Measurements from ENCODE around the gene CFLAR. TPM values are rescaled to one million over a fixed set of nuclear protein-coding genes. Genes with fewer than 3 reads are reported as not detected.

CFLAR gene
- total RNA-seq, 1 donor from 2014 or later, result 62.6 TPM

- no peaks in the 10 kb centered on the region for H3K27me3 ChIP-seq (ENCODE audit: control insufficient read depth in 3 of 3, insufficient read depth in 3 of 3, low read length in 3 of 3)
- no peak overlapping the region for H3K4me3 ChIP-seq (ENCODE audit: low read length in 3 of 3)
- no peaks in the 10 kb centered on the region for H3K4me1 ChIP-seq (ENCODE audit: control insufficient read depth in 3 of 3, insufficient read depth in 3 of 3, low read length in 3 of 3)
- no peak overlapping the region for H3K27ac ChIP-seq (ENCODE audit: low read depth, low read length)
- no peaks in the 10 kb centered on the region for H3K36me3 ChIP-seq (ENCODE audit: control insufficient read depth in 3 of 3, insufficient read depth in 3 of 3, low read length in 3 of 3)
- H3K9ac ChIP-seq (ENCODE audit: low read depth in 1 of 3, low read length in 3 of 3), result no peak overlapping the region
- no peaks in the 10 kb centered on the region for H3K9me3 ChIP-seq (ENCODE audit: control insufficient read depth in 3 of 3, low read length in 3 of 3)
Measured at GRCh38 chr2:201186982-201187381, 71.0 kb downstream of the CFLAR start.

GRCh38 chr2:201188449-201188848, 72.5 kb downstream of the CFLAR start:
- Histone ChIP-seq H3K36me3 (ENCODE audit: control insufficient read depth in 3 of 3, insufficient read depth in 3 of 3, low read length in 3 of 3) (no peaks in the 10 kb centered on the region), H3K9me3 (ENCODE audit: control insufficient read depth in 3 of 3, low read length in 3 of 3) (no peaks in the 10 kb centered on the region), H3K4me3 (ENCODE audit: low read length in 3 of 3) (no peak overlapping the region), H3K4me1 (ENCODE audit: control insufficient read depth in 3 of 3, insufficient read depth in 3 of 3, low read length in 3 of 3) (peaks cover 0 to 5% (median 0%) of the 10 kb centered on the region in 3 donors), H3K27me3 (ENCODE audit: control insufficient read depth in 3 of 3, insufficient read depth in 3 of 3, low read length in 3 of 3) (no peaks in the 10 kb centered on the region), H3K27ac (ENCODE audit: low read depth, low read length) (no peak overlapping the region), H3K9ac (ENCODE audit: low read depth in 1 of 3, low read length in 3 of 3) (no peak overlapping the region)

GRCh38 chr2:201191132-201191875, 75.3 kb downstream of the CFLAR start:
- Histone ChIP-seq H3K27ac (ENCODE audit: low read depth, low read length) (no peak overlapping the region), H3K4me3 (ENCODE audit: low read length in 3 of 3) (no peak overlapping the region), H3K9ac (ENCODE audit: low read depth in 1 of 3, low read length in 3 of 3) (no peak overlapping the region), H3K36me3 (ENCODE audit: control insufficient read depth in 3 of 3, insufficient read depth in 3 of 3, low read length in 3 of 3) (no peaks in the 10 kb centered on the region), H3K27me3 (ENCODE audit: control insufficient read depth in 3 of 3, insufficient read depth in 3 of 3, low read length in 3 of 3) (no peaks in the 10 kb centered on the region), H3K4me1 (ENCODE audit: control insufficient read depth in 3 of 3, insufficient read depth in 3 of 3, low read length in 3 of 3) (peaks cover 0 to 5% (median 0%) of the 10 kb centered on the region in 3 donors), H3K9me3 (ENCODE audit: control insufficient read depth in 3 of 3, low read length in 3 of 3) (no peaks in the 10 kb centered on the region)

- no peak overlapping the region for H3K27ac ChIP-seq (ENCODE audit: low read depth, low read length)
- H3K4me3 ChIP-seq (ENCODE audit: low read length in 3 of 3), result no peak overlapping the region
- H3K4me1 ChIP-seq (ENCODE audit: control insufficient read depth in 3 of 3, insufficient read depth in 3 of 3, low read length in 3 of 3), result peaks cover 0 to 5% (median 0%) of the 10 kb centered on the region in 3 donors
- H3K9me3 ChIP-seq (ENCODE audit: control insufficient read depth in 3 of 3, low read length in 3 of 3), result no peaks in the 10 kb centered on the region
- no peak overlapping the region for H3K9ac ChIP-seq (ENCODE audit: low read depth in 1 of 3, low read length in 3 of 3)
- no peaks in the 10 kb centered on the region for H3K36me3 ChIP-seq (ENCODE audit: control insufficient read depth in 3 of 3, insufficient read depth in 3 of 3, low read length in 3 of 3)
- no peaks in the 10 kb centered on the region for H3K27me3 ChIP-seq (ENCODE audit: control insufficient read depth in 3 of 3, insufficient read depth in 3 of 3, low read length in 3 of 3)
Measured at GRCh38 chr2:201194097-201194496, 78.1 kb downstream of the CFLAR start.

GRCh38 chr2:201195331-201195730, 79.4 kb downstream of the CFLAR start:
- Histone ChIP-seq H3K27ac (ENCODE audit: low read depth, low read length) (no peak overlapping the region), H3K36me3 (ENCODE audit: control insufficient read depth in 3 of 3, insufficient read depth in 3 of 3, low read length in 3 of 3) (no peaks in the 10 kb centered on the region), H3K9ac (ENCODE audit: low read depth in 1 of 3, low read length in 3 of 3) (no peak overlapping the region), H3K27me3 (ENCODE audit: control insufficient read depth in 3 of 3, insufficient read depth in 3 of 3, low read length in 3 of 3) (no peaks in the 10 kb centered on the region), H3K9me3 (ENCODE audit: control insufficient read depth in 3 of 3, low read length in 3 of 3) (no peaks in the 10 kb centered on the region), H3K4me1 (ENCODE audit: control insufficient read depth in 3 of 3, insufficient read depth in 3 of 3, low read length in 3 of 3) (peaks cover 0 to 5% (median 0%) of the 10 kb centered on the region in 3 donors), H3K4me3 (ENCODE audit: low read length in 3 of 3) (no peak overlapping the region)

GRCh38 chr2:201196003-201196402, 80.0 kb downstream of the CFLAR start:
- Histone ChIP-seq H3K36me3 (ENCODE audit: control insufficient read depth in 3 of 3, insufficient read depth in 3 of 3, low read length in 3 of 3) (no peaks in the 10 kb centered on the region), H3K27me3 (ENCODE audit: control insufficient read depth in 3 of 3, insufficient read depth in 3 of 3, low read length in 3 of 3) (no peaks in the 10 kb centered on the region), H3K9me3 (ENCODE audit: control insufficient read depth in 3 of 3, low read length in 3 of 3) (no peaks in the 10 kb centered on the region), H3K4me3 (ENCODE audit: low read length in 3 of 3) (no peak overlapping the region), H3K27ac (ENCODE audit: low read depth, low read length) (no peak overlapping the region), H3K9ac (ENCODE audit: low read depth in 1 of 3, low read length in 3 of 3) (no peak overlapping the region), H3K4me1 (ENCODE audit: control insufficient read depth in 3 of 3, insufficient read depth in 3 of 3, low read length in 3 of 3) (peaks cover 0 to 5% (median 0%) of the 10 kb centered on the region in 3 donors)

GRCh38 chr2:201196803-201197202, 80.8 kb downstream of the CFLAR start:
- H3K4me1 ChIP-seq (ENCODE audit: control insufficient read depth in 3 of 3, insufficient read depth in 3 of 3, low read length in 3 of 3), result peaks cover 0 to 5% (median 0%) of the 10 kb centered on the region in 3 donors
- H3K9me3 ChIP-seq (ENCODE audit: control insufficient read depth in 3 of 3, low read length in 3 of 3), result no peaks in the 10 kb centered on the region
- H3K36me3 ChIP-seq (ENCODE audit: control insufficient read depth in 3 of 3, insufficient read depth in 3 of 3, low read length in 3 of 3), result no peaks in the 10 kb centered on the region
- no peak overlapping the region for H3K4me3 ChIP-seq (ENCODE audit: low read length in 3 of 3)
- H3K27ac ChIP-seq (ENCODE audit: low read depth, low read length), result no peak overlapping the region
- H3K27me3 ChIP-seq (ENCODE audit: control insufficient read depth in 3 of 3, insufficient read depth in 3 of 3, low read length in 3 of 3), result no peaks in the 10 kb centered on the region
- H3K9ac ChIP-seq (ENCODE audit: low read depth in 1 of 3, low read length in 3 of 3), result no peak overlapping the region

DNA sequence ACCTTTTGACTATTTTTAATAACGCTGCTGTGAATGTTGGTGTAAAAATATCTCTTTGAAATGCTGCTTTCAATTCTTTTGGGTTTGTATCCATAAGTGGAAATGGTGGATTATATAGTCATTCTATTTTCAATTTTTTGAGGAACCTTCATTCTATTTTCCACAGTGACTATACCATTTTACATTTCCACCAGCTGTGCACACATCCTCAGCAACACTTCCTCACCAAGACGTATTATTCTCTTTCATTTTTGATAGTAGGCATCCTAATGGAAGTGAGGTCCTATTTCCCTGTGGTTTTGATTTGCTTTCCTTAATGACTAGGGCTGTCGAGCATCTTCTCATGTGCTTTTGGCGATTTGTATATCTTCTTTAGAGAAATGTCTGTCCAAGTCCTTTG, 81.8 kb downstream of the CFLAR start:
- H3K9ac ChIP-seq (ENCODE audit: low read depth in 1 of 3, low read length in 3 of 3), result no peak overlapping the region
- no peaks in the 10 kb centered on the region for H3K36me3 ChIP-seq (ENCODE audit: control insufficient read depth in 3 of 3, insufficient read depth in 3 of 3, low read length in 3 of 3)
- H3K4me1 ChIP-seq (ENCODE audit: control insufficient read depth in 3 of 3, insufficient read depth in 3 of 3, low read length in 3 of 3), result peaks cover 0 to 3% (median 0%) of the 10 kb centered on the region in 3 donors
- no peak overlapping the region for H3K4me3 ChIP-seq (ENCODE audit: low read length in 3 of 3)
- H3K27me3 ChIP-seq (ENCODE audit: control insufficient read depth in 3 of 3, insufficient read depth in 3 of 3, low read length in 3 of 3), result no peaks in the 10 kb centered on the region
- no peaks in the 10 kb centered on the region for H3K9me3 ChIP-seq (ENCODE audit: control insufficient read depth in 3 of 3, low read length in 3 of 3)
- no peak overlapping the region for H3K27ac ChIP-seq (ENCODE audit: low read depth, low read length)

DNA sequence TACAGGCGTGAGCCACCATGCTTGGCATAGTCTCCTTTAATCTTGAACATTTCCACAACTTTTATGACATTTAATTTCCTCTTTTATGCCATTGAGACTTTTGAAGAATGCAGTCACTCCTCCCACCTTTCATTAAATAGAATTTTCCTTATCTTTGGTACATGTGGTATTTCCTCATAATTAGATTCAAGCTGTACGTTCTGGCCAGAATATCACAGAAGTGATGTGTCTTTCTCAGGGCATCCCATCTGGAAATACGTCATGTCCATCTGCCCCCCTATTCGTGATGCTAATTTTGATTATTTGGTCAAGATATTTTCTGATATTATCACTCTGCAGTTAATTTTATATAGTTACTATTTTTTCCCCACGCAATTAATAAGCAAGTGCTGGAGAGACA, 83.9 kb downstream of the CFLAR start:
- Histone ChIP-seq H3K4me1 (ENCODE audit: control insufficient read depth in 3 of 3, insufficient read depth in 3 of 3, low read length in 3 of 3) (no peaks in the 10 kb centered on the region), H3K9me3 (ENCODE audit: control insufficient read depth in 3 of 3, low read length in 3 of 3) (no peaks in the 10 kb centered on the region), H3K4me3 (ENCODE audit: low read length in 3 of 3) (no peak overlapping the region), H3K27me3 (ENCODE audit: control insufficient read depth in 3 of 3, insufficient read depth in 3 of 3, low read length in 3 of 3) (no peaks in the 10 kb centered on the region), H3K36me3 (ENCODE audit: control insufficient read depth in 3 of 3, insufficient read depth in 3 of 3, low read length in 3 of 3) (no peaks in the 10 kb centered on the region), H3K9ac (ENCODE audit: low read depth in 1 of 3, low read length in 3 of 3) (no peak overlapping the region), H3K27ac (ENCODE audit: low read depth, low read length) (no peak overlapping the region)

- Histone ChIP-seq H3K27me3 (ENCODE audit: control insufficient read depth in 3 of 3, insufficient read depth in 3 of 3, low read length in 3 of 3) (no peaks in the 10 kb centered on the region), H3K4me1 (ENCODE audit: control insufficient read depth in 3 of 3, insufficient read depth in 3 of 3, low read length in 3 of 3) (no peaks in the 10 kb centered on the region), H3K36me3 (ENCODE audit: control insufficient read depth in 3 of 3, insufficient read depth in 3 of 3, low read length in 3 of 3) (no peaks in the 10 kb centered on the region), H3K4me3 (ENCODE audit: low read length in 3 of 3) (no peak overlapping the region), H3K9me3 (ENCODE audit: control insufficient read depth in 3 of 3, low read length in 3 of 3) (no peaks in the 10 kb centered on the region), H3K9ac (ENCODE audit: low read depth in 1 of 3, low read length in 3 of 3) (no peak overlapping the region), H3K27ac (ENCODE audit: low read depth, low read length) (no peak overlapping the region)
Measured at GRCh38 chr2:201200345-201200744, 84.4 kb downstream of the CFLAR start.

Measured in skeletal muscle tissue (tissue), 4 donors.